B cell (primary cell): ENCODE data around the gene SEMA4D. TPM values are rescaled to one million over a fixed set of nuclear protein-coding genes. Genes with fewer than 3 reads are reported as not detected.

Source experiments
- ATAC-seq: fragments of 200-7000 bp; cut with Tn5 transposase; one replicate; pipeline ENCODE4 v1.10.0; 2021; ENCODE audit warnings: low read depth, mild to moderate bottlenecking, moderate number of reproducible peaks, moderate library complexity
- CTCF ChIA-PET: fragments of 350-600 bp; sonication (Branson Sonifier 250); formaldehyde crosslinking; loops from one replicate; lab custom pipeline; 2021; ENCODE audit warnings: antibody characterized with exemption, inconsistent platforms; lab: Charles Lee
- POLR2A ChIA-PET: fragments of 350-600 bp; sonication (Branson Sonifier 250); formaldehyde crosslinking; loops from one replicate; lab custom pipeline; 2021; ENCODE audit warnings: antibody characterized with exemption; lab: Charles Lee
- DNase-seq: peaks from one replicate; pipeline ENCODE4 v3.0.0; 2013
- H2AFZ ChIP-seq: 2 replicates; pipeline ENCODE4 v1.6.1; 2012; ENCODE audit warnings: mild to moderate bottlenecking, low read depth, low read length; ENCODE audit not compliant: insufficient read depth, poor library complexity, severe bottlenecking
- H3K27ac ChIP-seq, 2 donors: 1 replicate in 1 of 2; 2 replicates in 1 of 2; pipeline ENCODE4 v1.5.1; 2012 to 2013; ENCODE audit warnings: low read length in 2 of 2, mild to moderate bottlenecking in 2 of 2, moderate library complexity in 1 of 2
- H3K27me3 ChIP-seq, 4 experiments: fragments of 200-600 bp in 1 of 4; sonication (generic) in 1 of 4; replicated peaks in 1 of 4; 1 replicate in 2 of 4; 2 replicates in 2 of 4; pipeline versions ENCODE4 v1.6.1 to v1.7.0; 2013 to 2016; ENCODE audit warnings: low read length in 3 of 4, mild to moderate bottlenecking in 2 of 4, mixed read lengths in 1 of 4, moderate library complexity in 1 of 4; ENCODE audit not compliant: insufficient read depth in 4 of 4, control insufficient read depth in 3 of 4; ENCODE audit errors: control extremely low read depth in 1 of 4
- H3K36me3 ChIP-seq, 2 experiments: replicated peaks in 1 of 2; 1 replicate in 1 of 2; 2 replicates in 1 of 2; pipeline versions ENCODE4 v1.6.1 to v1.7.1; 2013; ENCODE audit warnings: low read length in 1 of 2; ENCODE audit not compliant: insufficient read depth in 2 of 2, control insufficient read depth in 1 of 2; ENCODE audit errors: control extremely low read depth in 1 of 2, extremely low read depth in 1 of 2
- H3K4me1 ChIP-seq, 2 donors: fragments of 200-600 bp in 1 of 2; sonication (generic) in 1 of 2; 1 replicate in 1 of 2; 2 replicates in 1 of 2; pipeline versions ENCODE4 v1.5.1 to v1.6.1; 2013 to 2017; ENCODE audit warnings: low read length in 2 of 2; ENCODE audit not compliant: control insufficient read depth in 2 of 2, insufficient read depth in 2 of 2
- H3K4me2 ChIP-seq: replicated peaks from 2 replicates; pipeline ENCODE3; 2012; ENCODE audit warnings: mild to moderate bottlenecking, low read depth, low read length; ENCODE audit not compliant: poor library complexity, severe bottlenecking
- H3K4me3 ChIP-seq, 5 experiments: fragments of 200-600 bp in 1 of 5; sonication (generic) in 1 of 5; 1 replicate in 3 of 5; 2 replicates in 2 of 5; pipeline versions ENCODE4 v1.5.1 to v1.7.0; 2011 to 2016; ENCODE audit warnings: low read length in 4 of 5, mild to moderate bottlenecking in 4 of 5, low read depth in 2 of 5, control low read depth in 1 of 5, moderate library complexity in 1 of 5; ENCODE audit not compliant: insufficient read depth in 1 of 5; ENCODE audit errors: control extremely low read depth in 1 of 5, extremely low read depth in 1 of 5
- H3K79me2 ChIP-seq: fragments of 200-600 bp; sonication (generic); one replicate; pipeline ENCODE4 v1.6.0; 2016; ENCODE audit warnings: low read length; ENCODE audit not compliant: control insufficient read depth, insufficient read depth
- H3K9ac ChIP-seq: fragments of 200-600 bp; sonication (generic); 2 replicates; pipeline ENCODE4 v1.6.1; 2017; ENCODE audit warnings: mild to moderate bottlenecking, low read length, moderate library complexity
- H3K9me3 ChIP-seq, 3 donors: one replicate each; pipeline versions ENCODE4 v1.6.1 to v1.7.1; 2013; ENCODE audit warnings: low read length in 2 of 3; ENCODE audit not compliant: control insufficient read depth in 2 of 3, insufficient read depth in 1 of 3; ENCODE audit errors: control extremely low read depth in 1 of 3
- H4K20me1 ChIP-seq: 2 replicates; pipeline ENCODE4 v1.6.0; 2012; ENCODE audit warnings: mild to moderate bottlenecking, low read length; ENCODE audit not compliant: insufficient read depth, control insufficient read depth, poor library complexity, severe bottlenecking
- H3K27ac Mint-ChIP-seq: one replicate; pipeline ENCODE4 v1.8.0; 2021; ENCODE audit warnings: mixed read lengths
- H3K27me3 Mint-ChIP-seq: one replicate; pipeline ENCODE4 v1.8.0; 2021; ENCODE audit warnings: mixed read lengths
- H3K4me1 Mint-ChIP-seq: one replicate; pipeline ENCODE4 v1.8.0; 2021; ENCODE audit warnings: mixed read lengths
- H3K4me3 Mint-ChIP-seq: one replicate; pipeline ENCODE4 v1.8.0; 2021; ENCODE audit warnings: mixed read lengths
- H3K9me3 Mint-ChIP-seq: one replicate; pipeline ENCODE4 v1.8.0; 2022; ENCODE audit warnings: mixed read lengths; ENCODE audit not compliant: insufficient read depth
- EZH2 ChIP-seq: IDR thresholded peaks from 2 replicates; pipeline ENCODE4 v1.6.1; 2012; ENCODE audit warnings: borderline replicate concordance, low read depth, mild to moderate bottlenecking, moderate library complexity, low read length; ENCODE audit not compliant: insufficient read depth, poor library complexity, severe bottlenecking
- WGBS: methylation state at CpG from one replicate; pipeline ENCODE4 v1.1.5; 2013; ENCODE audit warnings: missing lambda C conversion rate; ENCODE audit not compliant: insufficient coverage; 5-methylcytosine and 5-hydroxymethylcytosine counted together
- intact Hi-C: fragments of 100-400 bp; cut with micrococcal nuclease; formaldehyde crosslinking; loops from one replicate; pipeline ENCODE4 v1.10.0; 2022
- polyA plus RNA-seq: library from polyadenylated mRNA; depleted of rRNA; stranded (reverse); fragments of >200 nt; gene quantifications from 2 replicates; pipeline ENCODE4 v1.2.3, GENCODE V29; 2012
- total RNA-seq, 2 donors: library from RNA; stranded (reverse); fragments of 120-200 nt in 1 of 2; gene quantifications; 1 replicate in 1 of 2; 2 replicates in 1 of 2; pipeline versions ENCODE4 v1.2.3 to v1.2.4, GENCODE V29; 2013 to 2022
- TF ChIP-seq, protein P1 (sequence below): fragments of 200-600 bp; IDR thresholded peaks from one replicate; pipeline ENCODE4 v1.8.0; 2022; ENCODE audit warnings: antibody characterized with exemption, mild to moderate bottlenecking

The SEMA4D gene
- total and polyA plus RNA-seq, 2 donors (not counting 1 experiment from before 2014, with no cell fraction given) = 53.6 to 231 TPM

DNA sequence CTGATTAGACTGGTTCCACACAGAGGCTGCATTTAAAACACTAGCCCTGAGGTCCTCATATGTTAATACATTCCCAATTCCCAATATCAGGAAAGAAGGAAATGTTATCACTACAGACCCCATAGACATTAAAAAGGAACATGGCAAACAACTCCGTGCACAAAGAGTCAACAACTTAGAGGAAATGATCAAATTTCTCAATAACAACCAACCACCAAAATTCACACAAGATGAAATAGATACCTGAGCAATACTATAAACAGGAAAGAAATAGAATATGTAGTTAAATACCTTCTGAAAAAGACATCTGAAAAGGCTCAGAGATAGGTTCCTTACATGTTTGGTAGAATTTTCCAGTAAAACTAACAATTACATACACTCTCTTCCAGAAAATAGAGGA is 28.9 kb downstream of the SEMA4D start:
- WGBS = no CpG with 5 or more reads among the region's 1 CpG
- no peaks in the 10 kb centered on the region for H3K9me3 Mint-ChIP-seq
- no peaks in the 10 kb centered on the region for H3K27me3 Mint-ChIP-seq
- DNase-seq (no peak), ATAC-seq (no peak)
- no peak overlapping the region for H3K4me2 ChIP-seq
- H3K4me3 ChIP-seq = no peak overlapping the region
- peaks cover 66 to 70% of the 10 kb centered on the region in 2 donors for H3K4me1 ChIP-seq
- no peak overlapping the region for H3K9ac ChIP-seq
- intact Hi-C loops = no loop called here
- CTCF ChIA-PET = interaction anchor here (1.4 to 1.5 kb wide), 2 partner anchors 80 kb away, joined by 4 read pairs; no protein-coding TSS in a partner anchor
- H3K79me2 ChIP-seq = peaks cover 98% of the 10 kb centered on the region
- H3K36me3 ChIP-seq = peaks cover 2 to 17% of the 10 kb centered on the region in 2 experiments
- POLR2A ChIA-PET = no interaction called here
- H4K20me1 ChIP-seq = peaks cover 28% of the 10 kb centered on the region
- H3K9me3 ChIP-seq = no peaks in the 10 kb centered on the region
- peak overlapping the region; percentile 15 for H3K27ac Mint-ChIP-seq
- H2AFZ ChIP-seq = no peak overlapping the region
- H3K4me3 Mint-ChIP-seq = peak overlapping the region; percentile 13
- TF ChIP-seq, protein P1, sequence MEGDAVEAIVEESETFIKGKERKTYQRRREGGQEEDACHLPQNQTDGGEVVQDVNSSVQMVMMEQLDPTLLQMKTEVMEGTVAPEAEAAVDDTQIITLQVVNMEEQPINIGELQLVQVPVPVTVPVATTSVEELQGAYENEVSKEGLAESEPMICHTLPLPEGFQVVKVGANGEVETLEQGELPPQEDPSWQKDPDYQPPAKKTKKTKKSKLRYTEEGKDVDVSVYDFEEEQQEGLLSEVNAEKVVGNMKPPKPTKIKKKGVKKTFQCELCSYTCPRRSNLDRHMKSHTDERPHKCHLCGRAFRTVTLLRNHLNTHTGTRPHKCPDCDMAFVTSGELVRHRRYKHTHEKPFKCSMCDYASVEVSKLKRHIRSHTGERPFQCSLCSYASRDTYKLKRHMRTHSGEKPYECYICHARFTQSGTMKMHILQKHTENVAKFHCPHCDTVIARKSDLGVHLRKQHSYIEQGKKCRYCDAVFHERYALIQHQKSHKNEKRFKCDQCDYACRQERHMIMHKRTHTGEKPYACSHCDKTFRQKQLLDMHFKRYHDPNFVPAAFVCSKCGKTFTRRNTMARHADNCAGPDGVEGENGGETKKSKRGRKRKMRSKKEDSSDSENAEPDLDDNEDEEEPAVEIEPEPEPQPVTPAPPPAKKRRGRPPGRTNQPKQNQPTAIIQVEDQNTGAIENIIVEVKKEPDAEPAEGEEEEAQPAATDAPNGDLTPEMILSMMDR = no peak
- no peak for TF ChIP-seq EZH2
- no peaks in the 10 kb centered on the region for H3K27me3 ChIP-seq
- peak overlapping the region in 1 of 2 donors; percentile 35 for H3K27ac ChIP-seq
- H3K4me1 Mint-ChIP-seq = peaks cover 84% of the 10 kb centered on the region

DNA sequence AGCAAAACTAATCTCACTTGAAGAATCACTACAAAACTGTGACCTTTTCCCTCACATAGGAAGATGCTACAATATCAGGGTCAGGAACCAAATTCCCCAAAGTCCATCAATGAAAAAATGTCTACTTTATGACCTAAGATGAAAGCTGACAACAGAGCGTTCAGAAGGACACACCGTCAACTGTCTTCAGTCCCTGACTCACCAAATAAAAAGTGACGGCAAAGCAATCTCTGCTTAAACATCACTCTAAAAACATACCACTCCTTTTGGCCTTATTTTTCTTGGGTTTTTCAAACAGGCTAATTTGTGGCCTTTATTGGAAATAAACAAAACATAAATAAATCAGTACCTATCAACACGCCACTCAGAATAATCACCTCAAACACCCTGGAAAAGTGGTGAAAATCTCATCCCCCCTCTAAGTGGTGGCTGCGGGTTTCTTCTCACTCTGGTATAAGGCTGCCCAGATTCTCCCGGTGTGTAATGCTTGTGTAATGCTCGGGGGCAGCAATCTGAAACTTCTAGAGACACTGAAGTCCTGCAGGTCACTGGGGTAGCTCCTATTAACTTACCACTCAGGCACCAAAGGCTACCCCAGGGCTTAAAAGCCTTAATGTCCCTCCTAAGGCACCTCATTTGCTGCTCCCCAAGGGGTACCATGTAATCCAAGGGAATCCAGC is 29.5 kb downstream of the SEMA4D start:
- Histone ChIP-seq H3K79me2 (peaks cover 98% of the 10 kb centered on the region), H3K4me3 (no peak overlapping the region)
- no peak for ATAC-seq

More for the DNA sequence above, 29.5 kb downstream of the SEMA4D start:
- TF ChIP-seq, protein P1 = no peak
- no peak for TF ChIP-seq EZH2
- intact Hi-C loops = no loop called here
- Histone ChIP-seq H3K27ac (peak overlapping the region in 1 of 2 donors; percentile 35), H4K20me1 (peaks cover 31% of the 10 kb centered on the region), H3K4me2 (no peak overlapping the region), H3K9ac (no peak overlapping the region), H3K36me3 (peaks cover 2 to 15% of the 10 kb centered on the region in 2 experiments), H3K4me1 (peaks cover 71 to 76% of the 10 kb centered on the region in 2 donors), H3K27me3 (no peaks in the 10 kb centered on the region), H2AFZ (no peak overlapping the region), H3K9me3 (no peaks in the 10 kb centered on the region)
- ChIA-PET POLR2A (interaction anchor here (1.0 kb wide), 1 partner anchor 67 kb away, joined by 5 read pairs; no protein-coding TSS in a partner anchor), CTCF (interaction anchor here (1.5 kb wide), 1 partner anchor 81 kb away, joined by 4 read pairs; no protein-coding TSS in a partner anchor)
- Mint-ChIP-seq H3K27me3 (no peaks in the 10 kb centered on the region), H3K9me3 (no peaks in the 10 kb centered on the region), H3K4me1 (peaks cover 84% of the 10 kb centered on the region), H3K27ac (peak overlapping the region; percentile 37), H3K4me3 (no peak overlapping the region)
- DNase-seq = no peak
- WGBS = 92% methylated on average over 4 of the region's 7 CpGs
